Measurements from ENCODE around the gene EPG5.
"Not testable (repeated sequence)": the region's sequence is repeated elsewhere in the genome, so short reads cannot be mapped to it uniquely, and the experiment has no call there.

The EPG5 gene

DNA sequence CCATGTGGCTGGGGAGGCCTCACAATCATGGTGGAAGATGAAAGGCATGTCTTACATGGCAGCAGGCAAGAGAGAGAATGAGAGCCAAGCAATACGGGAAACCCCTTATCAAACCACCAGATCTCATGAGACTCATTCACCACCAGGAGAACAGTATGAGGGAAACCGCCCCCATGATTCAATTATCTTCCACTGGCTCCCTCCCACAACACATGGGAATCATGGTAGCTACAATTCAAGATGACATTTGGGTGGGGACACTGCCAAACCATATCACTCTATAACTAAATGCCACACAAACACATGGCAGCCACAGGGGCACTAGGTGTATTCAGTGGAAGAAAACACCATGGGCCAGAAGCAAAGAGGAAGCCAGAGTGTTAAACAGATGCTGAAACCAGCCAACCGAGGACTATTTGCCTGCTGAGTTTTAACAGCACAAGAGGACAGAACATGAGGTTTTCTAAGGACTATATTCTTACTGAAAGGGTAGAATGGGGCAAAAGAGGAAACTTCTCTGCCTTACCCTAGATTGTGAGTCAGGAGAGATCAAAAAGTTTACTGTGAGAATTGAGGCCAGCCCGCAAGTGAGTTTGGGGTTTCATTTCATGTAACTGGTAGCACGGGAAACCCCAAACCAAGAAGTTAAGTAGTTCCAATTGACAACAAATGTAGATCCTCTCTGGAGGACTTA lies 92.5 kb downstream of the EPG5 start:
- in situ Hi-C loops (cut with MboI; ENCODE audit: low sequenced_read_pairs) = loop anchor here (25.0 kb wide), 1 partner anchor 162 kb away; the partner anchor contains the start of gene SLC14A1

DNA sequence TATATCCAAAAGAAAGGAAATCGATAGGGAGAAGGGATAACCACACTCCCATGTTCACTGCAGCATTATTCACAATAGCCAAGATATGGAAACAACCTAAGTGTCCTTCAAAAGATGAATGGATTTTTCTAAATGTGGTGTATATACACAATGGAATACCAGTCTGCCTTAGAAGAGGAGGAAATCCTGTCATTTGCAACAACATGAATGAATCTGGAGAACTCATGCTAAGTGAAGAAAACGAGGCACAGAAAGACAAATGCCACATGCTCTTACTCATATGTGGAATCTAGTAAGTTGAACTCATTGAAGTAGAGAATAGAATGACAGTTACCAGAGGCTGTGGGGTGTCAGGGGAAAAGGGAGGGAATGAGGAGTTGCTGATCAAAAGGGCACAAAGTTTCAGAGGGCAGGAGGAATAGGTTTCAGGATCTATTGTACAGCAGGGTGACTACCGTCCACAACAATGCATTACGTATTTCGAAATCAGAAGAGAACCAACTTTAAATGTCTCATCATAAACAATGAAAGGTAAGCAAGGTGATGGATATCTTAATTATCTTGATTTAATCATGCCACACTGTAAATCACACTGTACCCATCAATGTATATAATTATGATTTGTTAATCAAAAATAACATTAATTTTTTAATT lies 95.6 kb downstream of the EPG5 start:
- in situ Hi-C loops (cut with MboI; ENCODE audit: low sequenced_read_pairs) = loop anchor here (25.0 kb wide), 1 partner anchor 159 kb away; the partner anchor contains the start of gene SLC14A1

GRCh38 chr18:45870419-45870818 lies 96.7 kb downstream of the EPG5 start:
- in situ Hi-C loops (cut with MboI; ENCODE audit: low sequenced_read_pairs) = loop anchor here (25.0 kb wide), 1 partner anchor 158 kb away; the partner anchor contains the start of gene SLC14A1

DNA sequence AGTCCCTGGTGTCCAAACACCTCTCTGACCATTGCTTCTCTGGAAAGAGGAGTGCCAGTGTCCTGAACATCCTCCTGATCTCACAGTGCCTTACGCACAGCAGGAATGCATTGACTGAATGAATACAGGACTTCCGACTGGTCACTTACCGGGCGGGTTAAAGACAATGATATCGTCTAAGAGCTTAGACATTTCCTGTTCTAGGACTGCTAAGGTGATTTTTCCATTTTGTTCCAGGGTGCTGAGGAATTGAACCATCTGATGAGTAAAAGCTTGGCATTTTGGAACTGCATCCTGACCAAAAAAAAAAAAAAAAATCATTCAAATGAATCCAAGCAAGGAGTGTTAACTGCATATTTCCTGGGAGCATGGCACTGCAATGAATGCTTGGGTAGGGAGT lies 101.7 kb downstream of the EPG5 start:
- in situ Hi-C loops (cut with MboI; ENCODE audit: low sequenced_read_pairs) = loop anchor here (25.0 kb wide), 1 partner anchor 153 kb away; the partner anchor contains the start of gene SLC14A1

GRCh38 chr18:45864081-45864480 lies 103.0 kb downstream of the EPG5 start:
- in situ Hi-C loops (cut with MboI; ENCODE audit: low sequenced_read_pairs) = loop anchor here (25.0 kb wide), 1 partner anchor 152 kb away; the partner anchor contains the start of gene SLC14A1

DNA sequence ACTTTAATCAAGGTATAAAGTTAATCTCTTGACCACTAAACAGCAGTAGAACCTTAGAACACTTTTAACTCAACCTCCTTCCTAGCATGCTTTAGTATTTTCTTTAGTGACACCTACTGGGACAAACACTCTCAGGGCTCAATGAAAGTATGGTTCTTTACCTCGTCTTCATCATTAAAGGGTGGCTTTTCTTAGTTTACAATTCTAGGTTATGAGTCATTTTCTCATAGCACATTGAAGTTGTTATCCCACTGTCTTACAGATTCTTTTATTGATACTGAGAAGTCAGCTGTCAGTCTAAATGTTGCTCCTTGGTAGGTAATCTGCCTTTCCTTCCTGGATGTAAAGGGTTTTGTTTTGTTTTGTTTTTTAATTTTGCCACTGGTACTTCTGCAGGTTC lies 103.7 kb downstream of the EPG5 start:
- in situ Hi-C loops (cut with MboI; ENCODE audit: low sequenced_read_pairs) = loop anchor here (25.0 kb wide), 1 partner anchor 151 kb away; the partner anchor contains the start of gene SLC14A1

GRCh38 chr18:45861926-45862325 lies 105.2 kb downstream of the EPG5 start:
- in situ Hi-C loops (cut with MboI; ENCODE audit: low sequenced_read_pairs) = loop anchor here (25.0 kb wide), 1 partner anchor 150 kb away; the partner anchor contains the start of gene SLC14A1

DNA sequence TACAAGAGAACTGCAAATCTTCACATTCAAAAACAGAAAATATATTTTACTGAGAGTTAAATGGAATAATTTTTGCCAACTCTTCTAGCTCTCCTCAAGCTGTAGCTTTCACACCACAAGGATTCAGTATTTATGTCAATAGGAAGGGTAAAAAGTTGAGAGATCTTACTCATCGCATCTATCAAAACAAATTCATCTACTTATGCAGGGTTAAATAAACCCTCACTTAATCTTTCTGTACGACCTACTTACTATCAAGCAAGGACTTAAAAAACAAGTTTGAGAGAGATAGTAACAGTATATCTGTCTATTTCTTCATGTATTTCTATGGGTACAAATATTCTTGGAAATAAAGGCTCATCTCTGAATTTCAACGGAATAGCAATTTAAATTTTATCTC lies 106.2 kb downstream of the EPG5 start:
- in situ Hi-C loops (cut with MboI; ENCODE audit: low sequenced_read_pairs) = loop anchor here (25.0 kb wide), 1 partner anchor 149 kb away; the partner anchor contains the start of gene SLC14A1

GRCh38 chr18:45860492-45860891 lies 106.6 kb downstream of the EPG5 start:
- in situ Hi-C loops (cut with MboI; ENCODE audit: low sequenced_read_pairs) = loop anchor here (25.0 kb wide), 1 partner anchor 148 kb away; the partner anchor contains the start of gene SLC14A1

- in situ Hi-C loops (cut with MboI; ENCODE audit: low sequenced_read_pairs) = loop anchor here (25.0 kb wide), 1 partner anchor 147 kb away; the partner anchor contains the start of gene SLC14A1
These were observed 107.8 kb downstream of the EPG5 start for GRCh38 chr18:45859334-45859733.

- in situ Hi-C loops (cut with MboI; ENCODE audit: low sequenced_read_pairs) = loop anchor here (25.0 kb wide), 1 partner anchor 144 kb away; the partner anchor contains the start of gene SLC14A1
These were observed 110.6 kb downstream of the EPG5 start for GRCh38 chr18:45856531-45856930.

GRCh38 chr18:45854036-45854586 lies 113.0 kb downstream of the EPG5 start:
- in situ Hi-C loops (cut with MboI; ENCODE audit: low sequenced_read_pairs) = loop anchor here (25.0 kb wide), 1 partner anchor 142 kb away; the partner anchor contains the start of gene SLC14A1

- in situ Hi-C loops (cut with MboI; ENCODE audit: low sequenced_read_pairs) = loop anchor here (25.0 kb wide), 1 partner anchor 140 kb away; the partner anchor contains the start of gene SLC14A1
These were observed 114.5 kb downstream of the EPG5 start for GRCh38 chr18:45852631-45853030.

- in situ Hi-C loops (cut with MboI; ENCODE audit: low sequenced_read_pairs) = loop anchor here (25.0 kb wide), 1 partner anchor 139 kb away; the partner anchor contains the start of gene SLC14A1
These were observed 115.8 kb downstream of the EPG5 start for GRCh38 chr18:45851161-45851925.

GRCh38 chr18:45850021-45850420 lies 117.1 kb downstream of the EPG5 start:
- in situ Hi-C loops (cut with MboI; ENCODE audit: low sequenced_read_pairs) = loop anchor here (25.0 kb wide), 1 partner anchor 138 kb away; the partner anchor contains the start of gene SLC14A1

DNA sequence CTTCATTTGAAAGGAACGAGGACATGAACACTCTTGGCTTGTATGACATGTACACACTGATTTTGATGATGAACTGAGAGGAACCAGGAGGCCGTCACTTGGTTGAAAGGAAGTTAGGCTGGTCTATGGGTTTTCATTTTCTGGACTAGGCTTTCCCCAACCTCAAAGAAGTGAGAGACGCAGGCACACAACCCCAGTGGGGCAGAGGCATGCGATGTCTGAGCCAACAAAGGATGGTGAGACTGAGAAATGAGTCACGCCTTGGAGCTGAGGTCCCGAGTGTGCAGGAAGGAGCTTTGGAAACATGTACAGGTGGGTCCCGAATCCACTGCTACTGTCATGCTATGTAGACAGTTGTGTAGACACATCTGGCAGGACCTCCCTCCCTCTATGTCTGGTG lies 117.6 kb downstream of the EPG5 start:
- in situ Hi-C loops (cut with MboI; ENCODE audit: low sequenced_read_pairs) = no loop called here

DNA sequence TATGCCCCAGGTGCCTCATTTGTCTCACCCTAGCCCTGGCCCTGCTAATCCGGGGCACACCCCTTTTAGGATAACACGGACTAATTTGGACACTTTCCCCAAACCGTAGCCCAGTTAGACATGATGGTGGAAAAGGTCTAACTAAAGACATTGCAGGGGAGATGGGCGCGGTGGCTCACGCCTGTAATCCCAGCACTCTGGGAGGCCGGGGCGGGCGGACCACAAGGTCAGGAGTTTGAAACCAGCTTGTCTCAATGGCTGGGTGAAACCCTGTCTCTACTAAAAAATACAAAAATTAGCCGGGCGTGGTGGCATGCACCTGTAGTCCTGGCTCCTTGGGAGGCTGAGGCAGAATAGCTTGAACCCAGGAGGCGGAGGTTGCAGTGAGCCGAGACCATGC lies 118.5 kb downstream of the EPG5 start:
- in situ Hi-C loops (cut with MboI; ENCODE audit: low sequenced_read_pairs) = not testable (repeated sequence)

- in situ Hi-C loops (cut with MboI; ENCODE audit: low sequenced_read_pairs) = no loop called here
These were observed 120.0 kb downstream of the EPG5 start for GRCh38 chr18:45847119-45847518.

DNA sequence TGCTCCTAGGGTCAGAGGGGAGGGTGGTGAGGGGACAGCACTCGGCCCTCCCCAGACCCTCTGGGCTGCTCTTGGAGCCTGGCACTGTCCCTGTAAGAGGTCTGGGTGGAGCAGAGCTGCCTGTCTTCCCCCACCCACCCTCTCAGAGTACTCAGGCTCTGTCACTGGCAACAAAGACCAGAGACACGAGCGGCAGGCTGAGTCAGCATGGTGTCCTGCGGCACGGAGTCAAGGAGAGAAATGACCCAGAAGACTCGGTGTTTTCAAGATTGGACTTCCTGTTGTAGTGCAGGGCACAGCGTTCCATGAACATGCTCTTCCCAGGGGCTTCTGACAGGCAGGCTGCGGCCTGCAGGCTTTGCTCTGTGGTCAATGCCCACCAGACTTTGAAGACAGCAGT lies 121.7 kb downstream of the EPG5 start:
- in situ Hi-C loops (cut with MboI; ENCODE audit: low sequenced_read_pairs) = no loop called here

DNA sequence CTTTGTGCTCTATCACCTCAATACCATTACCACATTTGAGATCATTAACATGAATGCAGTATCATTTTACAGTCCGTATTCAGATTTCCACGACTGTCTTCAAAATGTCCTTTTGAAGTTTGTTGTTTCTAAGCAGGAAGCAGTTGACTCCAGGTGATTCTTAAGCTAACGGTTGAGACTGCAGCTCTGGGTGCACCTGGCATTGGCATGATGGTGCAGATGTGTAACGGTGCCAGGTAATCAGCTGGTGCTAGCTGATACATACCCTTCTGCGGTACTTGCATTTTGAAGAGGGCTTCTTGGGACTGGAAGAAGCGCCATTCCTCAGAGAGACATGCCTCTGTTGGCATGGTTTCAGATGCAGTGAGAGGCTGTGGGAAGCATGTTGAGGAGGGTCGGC lies 122.2 kb downstream of the EPG5 start:
- in situ Hi-C loops (cut with MboI; ENCODE audit: low sequenced_read_pairs) = no loop called here

All from hTERT RPE-1 (cell line).